Measurements from ENCODE around the gene TMEM82. TPM values are rescaled to one million over a fixed set of nuclear protein-coding genes. Genes with fewer than 3 reads are reported as not detected.

The TMEM82 gene
- total RNA-seq, 1 donor from 2014 or later: not detected

DNA sequence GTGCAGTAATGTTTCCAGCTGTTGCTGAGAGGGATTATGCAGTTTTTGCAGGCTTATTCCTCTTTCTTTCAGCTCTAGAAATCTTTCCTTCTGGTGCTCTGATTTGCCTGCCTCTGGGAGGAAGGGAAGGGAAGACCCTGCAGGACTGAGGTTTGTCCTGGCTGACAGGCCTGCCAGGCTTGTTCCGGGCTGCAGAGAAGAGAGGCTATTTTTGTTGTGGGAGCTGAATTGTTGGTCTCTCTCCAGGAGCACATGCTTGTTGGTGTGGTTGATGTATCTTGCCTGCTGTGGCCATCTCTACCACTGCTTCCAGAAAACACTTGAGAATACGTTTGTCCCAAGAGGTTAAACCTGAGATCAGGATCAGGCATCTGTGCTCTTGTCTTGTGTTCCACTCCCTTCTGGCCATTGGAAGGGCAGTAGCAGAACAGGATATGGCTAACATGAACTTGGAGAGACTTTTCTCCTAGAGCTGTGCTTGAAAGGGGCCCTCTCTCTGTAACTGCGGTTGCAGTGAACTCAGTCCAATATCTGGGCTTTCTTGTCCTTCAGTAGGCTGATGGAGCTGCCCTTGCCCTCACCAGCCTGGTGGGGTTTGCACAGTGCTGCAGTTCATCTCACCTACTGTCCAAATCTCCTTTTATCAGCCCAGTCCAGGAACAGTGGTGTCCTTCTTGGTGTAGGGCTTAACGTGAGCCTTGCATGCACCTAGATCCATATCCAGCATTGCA, 27.7 kb upstream of the TMEM82 start:
- DNase-seq: no peak
- Histone ChIP-seq H3K4me3 (no peak overlapping the region), H3K27me3 (ENCODE audit: low read depth) (no peaks in the 10 kb centered on the region), H3K9me3 (no peaks in the 10 kb centered on the region), H3K27ac (peak overlapping the region; percentile 64), H3K36me3 (peaks cover 39% of the 10 kb centered on the region), H3K4me1 (peaks cover 51% of the 10 kb centered on the region)
- ATAC-seq: peak; percentile 20 to 56
- TF ChIP-seq, protein P1, sequence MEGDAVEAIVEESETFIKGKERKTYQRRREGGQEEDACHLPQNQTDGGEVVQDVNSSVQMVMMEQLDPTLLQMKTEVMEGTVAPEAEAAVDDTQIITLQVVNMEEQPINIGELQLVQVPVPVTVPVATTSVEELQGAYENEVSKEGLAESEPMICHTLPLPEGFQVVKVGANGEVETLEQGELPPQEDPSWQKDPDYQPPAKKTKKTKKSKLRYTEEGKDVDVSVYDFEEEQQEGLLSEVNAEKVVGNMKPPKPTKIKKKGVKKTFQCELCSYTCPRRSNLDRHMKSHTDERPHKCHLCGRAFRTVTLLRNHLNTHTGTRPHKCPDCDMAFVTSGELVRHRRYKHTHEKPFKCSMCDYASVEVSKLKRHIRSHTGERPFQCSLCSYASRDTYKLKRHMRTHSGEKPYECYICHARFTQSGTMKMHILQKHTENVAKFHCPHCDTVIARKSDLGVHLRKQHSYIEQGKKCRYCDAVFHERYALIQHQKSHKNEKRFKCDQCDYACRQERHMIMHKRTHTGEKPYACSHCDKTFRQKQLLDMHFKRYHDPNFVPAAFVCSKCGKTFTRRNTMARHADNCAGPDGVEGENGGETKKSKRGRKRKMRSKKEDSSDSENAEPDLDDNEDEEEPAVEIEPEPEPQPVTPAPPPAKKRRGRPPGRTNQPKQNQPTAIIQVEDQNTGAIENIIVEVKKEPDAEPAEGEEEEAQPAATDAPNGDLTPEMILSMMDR (IDR thresholded peaks at IDR 0.05): no peak
- intact Hi-C loops (cut with DNase I): no loop called here

GRCh38 chr1:15717418-15718125, 24.7 kb upstream of the TMEM82 start:
- intact Hi-C loops (cut with DNase I): no loop called here
- peak; percentile 82 to 86 for ATAC-seq
- no peaks in the 10 kb centered on the region for H3K27me3 ChIP-seq (ENCODE audit: low read depth)
- peak; percentile 71 for DNase-seq
- TF ChIP-seq, protein P1 (IDR thresholded peaks at IDR 0.05): no peak
- H3K9me3 ChIP-seq: no peaks in the 10 kb centered on the region
- H3K27ac ChIP-seq: peak overlapping the region; percentile 68
- H3K4me3 ChIP-seq: no peak overlapping the region
- H3K4me1 ChIP-seq: peaks cover 47% of the 10 kb centered on the region
- H3K36me3 ChIP-seq: peaks cover 69% of the 10 kb centered on the region

- intact Hi-C loops (cut with DNase I): no loop called here
- peak; percentile 23 to 43 for ATAC-seq
- no peaks in the 10 kb centered on the region for H3K27me3 ChIP-seq (ENCODE audit: low read depth)
- peaks cover 75% of the 10 kb centered on the region for H3K36me3 ChIP-seq
- no peak for DNase-seq
- TF ChIP-seq, protein P1 (IDR thresholded peaks at IDR 0.05): no peak
- H3K4me1 ChIP-seq: peaks cover 47% of the 10 kb centered on the region
- H3K27ac ChIP-seq: peak overlapping the region; percentile 68
- H3K9me3 ChIP-seq: no peaks in the 10 kb centered on the region
- H3K4me3 ChIP-seq: no peak overlapping the region
These were observed 24.1 kb upstream of the TMEM82 start for GRCh38 chr1:15718199-15718601.

DNA sequence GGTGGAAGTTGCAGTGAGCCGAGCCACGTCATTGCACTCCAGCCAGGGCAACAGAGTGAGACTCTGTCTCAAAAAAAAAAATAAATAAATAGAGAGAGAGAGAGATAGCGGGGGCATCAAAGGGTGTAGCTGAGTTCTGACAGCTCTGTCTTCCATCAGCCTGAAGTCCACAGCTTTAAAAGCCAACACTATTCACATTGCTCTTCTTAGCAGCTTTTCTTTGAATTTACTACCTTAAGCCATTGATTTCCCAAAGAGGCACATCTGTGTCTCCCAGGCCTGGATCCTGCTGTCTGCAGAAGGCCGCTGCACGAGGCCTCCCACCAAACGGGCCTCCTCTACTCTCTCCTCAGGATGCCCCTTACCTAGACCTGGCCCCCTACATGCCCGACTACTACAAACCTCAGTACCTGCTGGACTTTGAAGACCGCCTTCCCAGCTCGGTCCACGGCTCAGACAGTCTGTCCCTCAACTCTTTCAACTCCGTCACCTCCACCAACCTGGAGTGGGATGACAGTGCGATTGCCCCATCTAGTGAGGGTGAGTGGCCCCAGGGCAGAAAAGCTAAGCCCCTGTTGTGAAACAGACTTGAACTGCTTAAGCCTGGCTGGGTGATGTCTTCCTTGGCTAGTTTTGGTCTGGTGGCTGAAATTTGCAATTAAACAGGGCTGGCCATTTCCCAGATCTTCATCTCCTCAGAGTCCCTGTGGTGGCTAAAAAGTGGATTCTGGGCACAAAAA, 22.7 kb upstream of the TMEM82 start:
- Histone ChIP-seq H3K9me3 (no peaks in the 10 kb centered on the region), H3K4me1 (peaks cover 34% of the 10 kb centered on the region), H3K27me3 (ENCODE audit: low read depth) (no peaks in the 10 kb centered on the region), H3K36me3 (peaks cover 84% of the 10 kb centered on the region), H3K27ac (no peak overlapping the region), H3K4me3 (no peak overlapping the region)
- TF ChIP-seq, protein P1 (IDR thresholded peaks at IDR 0.05): no peak
- ATAC-seq: no peak
- intact Hi-C loops (cut with DNase I): no loop called here
- no peak for DNase-seq

GRCh38 chr1:15720861-15721260, 21.4 kb upstream of the TMEM82 start:
- TF ChIP-seq, protein P1 (IDR thresholded peaks at IDR 0.05): no peak
- H3K36me3 ChIP-seq: peaks cover 95% of the 10 kb centered on the region
- H3K4me3 ChIP-seq: no peak overlapping the region
- no peaks in the 10 kb centered on the region for H3K27me3 ChIP-seq (ENCODE audit: low read depth)
- no peak for DNase-seq
- H3K9me3 ChIP-seq: no peaks in the 10 kb centered on the region
- no peak for ATAC-seq
- intact Hi-C loops (cut with DNase I): no loop called here
- no peak overlapping the region for H3K27ac ChIP-seq
- peaks cover 23% of the 10 kb centered on the region for H3K4me1 ChIP-seq

All from lower lobe of right lung (tissue), 2 donors.